CD14-positive monocyte (primary cell): ENCODE results near the gene PTPN12. TPM values are rescaled to one million over a fixed set of nuclear protein-coding genes. Genes with fewer than 3 reads are reported as not detected.

Experiments
- DNase-seq, 3 donors: peaks; one replicate each; pipeline ENCODE4 v3.0.0-alpha.2; 2011 to 2022
- H2AFZ ChIP-seq: 2 replicates; pipeline ENCODE4 v1.6.0; 2012; ENCODE audit warnings: mild to moderate bottlenecking, low read depth, low read length, inconsistent platforms; ENCODE audit not compliant: insufficient read depth, poor library complexity, severe bottlenecking
- H3K27ac ChIP-seq, 2 donors: 1 replicate in 1 of 2; 2 replicates in 1 of 2; pipeline ENCODE4 v1.5.1; 2012 to 2013; ENCODE audit warnings: low read length in 2 of 2, control low read depth in 1 of 2, inconsistent platforms in 1 of 2, low read depth in 1 of 2, mild to moderate bottlenecking in 1 of 2
- H3K27me3 ChIP-seq, 2 donors: one replicate each; pipeline versions ENCODE4 v1.6.0 to v1.6.1; 2011 to 2013; ENCODE audit warnings: low read length in 2 of 2; ENCODE audit not compliant: control insufficient read depth in 2 of 2, insufficient read depth in 2 of 2
- H3K36me3 ChIP-seq, 2 donors: replicated peaks in 1 of 2; 1 replicate in 1 of 2; 2 replicates in 1 of 2; pipeline versions ENCODE4 v1.5.1 to v1.6.1; 2012 to 2013; ENCODE audit warnings: low read length in 2 of 2, control low read depth in 1 of 2, inconsistent platforms in 1 of 2, mild to moderate bottlenecking in 1 of 2; ENCODE audit not compliant: insufficient read depth in 2 of 2, control insufficient read depth in 1 of 2
- H3K4me1 ChIP-seq, 2 donors: 1 replicate in 1 of 2; 2 replicates in 1 of 2; pipeline versions ENCODE4 v1.5.1 to v1.6.1; 2012 to 2013; ENCODE audit warnings: low read length in 2 of 2, control low read depth in 1 of 2, inconsistent platforms in 1 of 2, mild to moderate bottlenecking in 1 of 2, moderate library complexity in 1 of 2; ENCODE audit not compliant: insufficient read depth in 2 of 2, control insufficient read depth in 1 of 2
- H3K4me2 ChIP-seq: replicated peaks from 2 replicates; pipeline ENCODE3; 2012; ENCODE audit warnings: low read length, moderate library complexity, mild to moderate bottlenecking; ENCODE audit not compliant: poor library complexity, severe bottlenecking; ENCODE audit errors: extremely low read depth
- H3K4me3 ChIP-seq, 3 experiments: fragments of 200-600 bp in 1 of 3; sonication (generic) in 1 of 3; replicated peaks in 1 of 3; 1 replicate in 2 of 3; 2 replicates in 1 of 3; pipeline ENCODE4 v1.5.1; 2011 to 2013; ENCODE audit warnings: low read length in 3 of 3, mild to moderate bottlenecking in 3 of 3, control low read depth in 2 of 3, low read depth in 2 of 3, inconsistent platforms in 1 of 3, moderate library complexity in 1 of 3
- H3K79me2 ChIP-seq: 2 replicates; pipeline ENCODE4 v1.6.0; 2012; ENCODE audit warnings: mild to moderate bottlenecking, control low read depth, inconsistent platforms, low read length, moderate library complexity; ENCODE audit not compliant: insufficient read depth
- H3K9ac ChIP-seq: 2 replicates; pipeline ENCODE4 v1.6.0; 2017; ENCODE audit warnings: low read length, mild to moderate bottlenecking; ENCODE audit not compliant: insufficient read depth, poor library complexity, severe bottlenecking
- H3K9me3 ChIP-seq, 2 donors: replicated peaks in 1 of 2; 1 replicate in 1 of 2; 2 replicates in 1 of 2; pipeline versions ENCODE4 v1.5.1 to v1.6.1; 2012 to 2013; ENCODE audit warnings: low read length in 2 of 2, control low read depth in 1 of 2; ENCODE audit not compliant: control insufficient read depth in 1 of 2, insufficient read depth in 1 of 2
- H4K20me1 ChIP-seq: 2 replicates; pipeline ENCODE4 v1.6.0; 2012; ENCODE audit warnings: mild to moderate bottlenecking, low read length, control low read depth, moderate library complexity; ENCODE audit not compliant: insufficient read depth
- H3K27ac Mint-ChIP-seq, 7 donors: one replicate each; pipeline ENCODE4 v1.8.0; 2020; ENCODE audit warnings: mild to moderate bottlenecking in 7 of 7, mixed read lengths in 7 of 7, moderate library complexity in 6 of 7, inconsistent platforms in 2 of 7
- H3K27me3 Mint-ChIP-seq, 3 donors: one replicate each; pipeline ENCODE4 v1.8.0; 2021 to 2022; ENCODE audit warnings: low read depth in 3 of 3, mild to moderate bottlenecking in 3 of 3, mixed read lengths in 3 of 3, moderate library complexity in 3 of 3, inconsistent platforms in 1 of 3
- H3K36me3 Mint-ChIP-seq, 2 donors: one replicate each; pipeline ENCODE4 v1.8.0; 2020; ENCODE audit warnings: mixed read lengths in 2 of 2, inconsistent platforms in 1 of 2, mild to moderate bottlenecking in 1 of 2
- H3K4me1 Mint-ChIP-seq: one replicate; pipeline ENCODE4 v1.8.0; 2020; ENCODE audit warnings: mild to moderate bottlenecking, mixed read lengths
- H3K4me3 Mint-ChIP-seq, 2 donors: one replicate each; pipeline ENCODE4 v1.8.0; 2020; ENCODE audit warnings: mild to moderate bottlenecking in 2 of 2, mixed read lengths in 2 of 2, moderate library complexity in 1 of 2
- H3K9me3 Mint-ChIP-seq, 7 donors: one replicate each; pipeline ENCODE4 v1.8.0; 2020 to 2022; ENCODE audit warnings: mixed read lengths in 7 of 7, mild to moderate bottlenecking in 6 of 7, moderate library complexity in 6 of 7, inconsistent platforms in 2 of 7
- WGBS: methylation state at CpG from one replicate; pipeline ENCODE4 v1.1.5; 2013; ENCODE audit warnings: missing lambda C conversion rate; ENCODE audit not compliant: insufficient coverage; 5-methylcytosine and 5-hydroxymethylcytosine counted together
- intact Hi-C, 2 donors: fragments of 100-400 bp; cut with micrococcal nuclease; formaldehyde crosslinking; loops; one replicate each; pipeline versions ENCODE4 v1.15.0 to v1.15.1; 2023
- polyA plus RNA-seq, 3 donors: library from polyadenylated mRNA; depleted of rRNA in 1 of 3; unstranded in 2 of 3; stranded (reverse) in 1 of 3; fragments of 300-500 nt in 2 of 3; fragments of >200 nt in 1 of 3; fragmentation: Illumina TruSeq in 2 of 3; gene quantifications; 1 replicate in 2 of 3; 2 replicates in 1 of 3; pipeline ENCODE4 v1.2.3, GENCODE V29; 2012 to 2021
- TF ChIP-seq, protein P1 (sequence below): fragments of 200-600 bp; IDR thresholded peaks from one replicate; pipeline ENCODE4 v1.8.0; 2022; ENCODE audit warnings: antibody characterized with exemption, mild to moderate bottlenecking

The PTPN12 gene
- polyA plus RNA-seq, 3 donors = 6.6 to 36.7 (median 11.8) TPM

DNA sequence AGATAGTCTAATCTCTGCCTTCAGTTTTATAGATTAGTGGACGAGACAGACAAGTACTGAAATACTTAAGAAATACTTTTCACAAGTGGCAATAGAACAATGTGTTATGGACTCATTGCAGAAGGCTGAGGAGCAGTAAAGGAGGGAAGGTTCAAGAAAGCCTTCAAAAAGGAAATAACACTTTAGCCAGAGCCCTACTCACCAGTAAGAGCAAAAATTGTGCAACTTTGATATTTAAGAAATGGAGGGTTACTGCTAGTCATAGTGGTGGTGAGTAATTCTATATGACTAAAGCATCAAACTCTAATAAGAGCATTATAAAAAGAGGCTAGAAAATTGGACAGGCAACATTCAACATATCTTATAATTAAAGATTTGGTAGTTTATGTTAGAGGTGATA lies 28.8 kb downstream of the PTPN12 start:
- Histone ChIP-seq H4K20me1 (peaks cover 74% of the 10 kb centered on the region), H3K27ac (peak overlapping the region; percentile 58 to 74), H3K27me3 (no peaks in the 10 kb centered on the region), H3K4me2 (peak overlapping the region; percentile 19), H3K36me3 (peaks cover 2 to 5% of the 10 kb centered on the region in 2 donors), H3K4me3 (no peak overlapping the region), H2AFZ (no peak overlapping the region), H3K79me2 (peaks cover 94% of the 10 kb centered on the region), H3K9ac (no peak overlapping the region), H3K4me1 (peaks cover 33 to 56% of the 10 kb centered on the region in 2 donors), H3K9me3 (no peaks in the 10 kb centered on the region)
- H3K36me3 Mint-ChIP-seq = peaks cover 12 to 29% of the 10 kb centered on the region in 2 donors
- H3K4me1 Mint-ChIP-seq = peaks cover 52% of the 10 kb centered on the region
- WGBS = no CpG with 5 or more reads among the region's 1 CpG
- DNase-seq = peak; percentile 57 to 86 (median 82)
- no peaks in the 10 kb centered on the region for H3K27me3 Mint-ChIP-seq
- TF ChIP-seq, protein P1, sequence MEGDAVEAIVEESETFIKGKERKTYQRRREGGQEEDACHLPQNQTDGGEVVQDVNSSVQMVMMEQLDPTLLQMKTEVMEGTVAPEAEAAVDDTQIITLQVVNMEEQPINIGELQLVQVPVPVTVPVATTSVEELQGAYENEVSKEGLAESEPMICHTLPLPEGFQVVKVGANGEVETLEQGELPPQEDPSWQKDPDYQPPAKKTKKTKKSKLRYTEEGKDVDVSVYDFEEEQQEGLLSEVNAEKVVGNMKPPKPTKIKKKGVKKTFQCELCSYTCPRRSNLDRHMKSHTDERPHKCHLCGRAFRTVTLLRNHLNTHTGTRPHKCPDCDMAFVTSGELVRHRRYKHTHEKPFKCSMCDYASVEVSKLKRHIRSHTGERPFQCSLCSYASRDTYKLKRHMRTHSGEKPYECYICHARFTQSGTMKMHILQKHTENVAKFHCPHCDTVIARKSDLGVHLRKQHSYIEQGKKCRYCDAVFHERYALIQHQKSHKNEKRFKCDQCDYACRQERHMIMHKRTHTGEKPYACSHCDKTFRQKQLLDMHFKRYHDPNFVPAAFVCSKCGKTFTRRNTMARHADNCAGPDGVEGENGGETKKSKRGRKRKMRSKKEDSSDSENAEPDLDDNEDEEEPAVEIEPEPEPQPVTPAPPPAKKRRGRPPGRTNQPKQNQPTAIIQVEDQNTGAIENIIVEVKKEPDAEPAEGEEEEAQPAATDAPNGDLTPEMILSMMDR = no peak
- no peak overlapping the region for H3K4me3 Mint-ChIP-seq
- intact Hi-C loops = no loop called here
- H3K27ac Mint-ChIP-seq = peak overlapping the region; percentile 61 to 97 (median 89)
- no peaks in the 10 kb centered on the region for H3K9me3 Mint-ChIP-seq

DNA sequence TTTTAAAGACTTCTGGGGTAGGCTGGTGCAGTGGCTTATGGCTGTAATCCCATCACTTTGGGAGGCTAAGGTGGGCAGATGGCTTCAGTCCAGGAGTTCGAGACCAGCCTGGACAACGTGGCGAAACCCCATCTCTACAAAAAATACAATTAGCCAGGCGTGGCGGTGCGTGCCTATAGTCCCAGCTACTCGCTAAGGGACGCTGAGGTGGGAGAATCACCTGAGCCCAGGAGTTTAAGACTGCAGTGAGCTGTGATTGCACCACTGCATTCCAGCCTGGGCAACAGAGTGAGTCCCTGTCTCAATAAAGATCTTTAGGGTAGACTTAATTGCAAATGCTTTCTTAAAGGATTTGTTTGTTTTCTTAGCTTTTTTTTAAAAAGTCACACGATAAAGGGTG lies 29.3 kb downstream of the PTPN12 start:
- Mint-ChIP-seq H3K36me3 (peaks cover 15 to 30% of the 10 kb centered on the region in 2 donors), H3K27ac (peak overlapping the region; percentile 61 to 97 (median 89)), H3K4me3 (no peak overlapping the region), H3K4me1 (peaks cover 52% of the 10 kb centered on the region), H3K9me3 (no peaks in the 10 kb centered on the region), H3K27me3 (no peaks in the 10 kb centered on the region)
- H3K9me3 ChIP-seq = no peaks in the 10 kb centered on the region
- H2AFZ ChIP-seq = no peak overlapping the region
- peaks cover 2 to 5% of the 10 kb centered on the region in 2 donors for H3K36me3 ChIP-seq
- no peak overlapping the region for H3K9ac ChIP-seq
- no peak overlapping the region for H3K4me3 ChIP-seq
- no peak for DNase-seq
- H4K20me1 ChIP-seq = peaks cover 69% of the 10 kb centered on the region
- TF ChIP-seq, protein P1 = no peak
- intact Hi-C loops = no loop called here
- H3K27me3 ChIP-seq = no peaks in the 10 kb centered on the region
- H3K4me1 ChIP-seq = peaks cover 31 to 56% of the 10 kb centered on the region in 2 donors
- peak overlapping the region; percentile 58 to 74 for H3K27ac ChIP-seq
- peaks cover 94% of the 10 kb centered on the region for H3K79me2 ChIP-seq
- WGBS = 100% methylated on average over 5 of the region's 9 CpGs
- H3K4me2 ChIP-seq = peak overlapping the region; percentile 19
